Thyroid gland (tissue), 4 donors: ENCODE data around the gene NCS1.

ENCODE experiments used
- POLR2A ChIP-seq, 2 donors: fragments of 450-650 bp; IDR thresholded peaks; one replicate each; pipeline ENCODE4 v1.6.1; 2017; ENCODE audit warnings: antibody characterized with exemption in 2 of 2, mild to moderate bottlenecking in 2 of 2, moderate library complexity in 1 of 2
- TF ChIP-seq, protein P1 (sequence below), 6 experiments: fragments of 200-600 bp in 3 of 6; fragments of 450-650 bp in 3 of 6; sonication (generic) in 3 of 6; IDR thresholded peaks; one replicate each; pipeline ENCODE4 v1.5.1; 2016 to 2019; ENCODE audit warnings: antibody characterized with exemption in 6 of 6, mild to moderate bottlenecking in 2 of 6, inconsistent platforms in 1 of 6, moderate library complexity in 1 of 6

DNA sequence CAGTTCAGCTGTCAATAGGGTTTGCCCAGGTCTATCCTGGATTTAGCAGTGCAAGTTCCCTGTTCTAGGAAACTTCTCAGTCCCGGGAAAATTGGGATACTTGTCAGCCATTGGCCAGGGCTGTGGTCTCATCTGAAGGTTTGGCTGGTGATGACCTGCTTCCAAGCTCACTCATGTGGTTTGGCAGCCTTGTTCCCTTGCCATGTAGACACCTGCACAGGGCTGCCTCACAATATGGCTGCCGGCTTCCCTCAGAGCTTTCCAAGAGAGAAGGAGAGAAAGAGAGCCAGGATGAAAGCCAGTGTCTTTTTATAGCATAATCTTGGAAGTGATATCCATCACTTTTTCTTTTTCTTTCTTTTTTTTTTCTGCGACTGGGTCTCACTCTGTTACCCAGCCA lies 55.6 kb downstream of the NCS1 start:
- TF ChIP-seq POLR2A (IDR thresholded peaks at IDR 0.05) = no peak
- TF ChIP-seq, protein P1, sequence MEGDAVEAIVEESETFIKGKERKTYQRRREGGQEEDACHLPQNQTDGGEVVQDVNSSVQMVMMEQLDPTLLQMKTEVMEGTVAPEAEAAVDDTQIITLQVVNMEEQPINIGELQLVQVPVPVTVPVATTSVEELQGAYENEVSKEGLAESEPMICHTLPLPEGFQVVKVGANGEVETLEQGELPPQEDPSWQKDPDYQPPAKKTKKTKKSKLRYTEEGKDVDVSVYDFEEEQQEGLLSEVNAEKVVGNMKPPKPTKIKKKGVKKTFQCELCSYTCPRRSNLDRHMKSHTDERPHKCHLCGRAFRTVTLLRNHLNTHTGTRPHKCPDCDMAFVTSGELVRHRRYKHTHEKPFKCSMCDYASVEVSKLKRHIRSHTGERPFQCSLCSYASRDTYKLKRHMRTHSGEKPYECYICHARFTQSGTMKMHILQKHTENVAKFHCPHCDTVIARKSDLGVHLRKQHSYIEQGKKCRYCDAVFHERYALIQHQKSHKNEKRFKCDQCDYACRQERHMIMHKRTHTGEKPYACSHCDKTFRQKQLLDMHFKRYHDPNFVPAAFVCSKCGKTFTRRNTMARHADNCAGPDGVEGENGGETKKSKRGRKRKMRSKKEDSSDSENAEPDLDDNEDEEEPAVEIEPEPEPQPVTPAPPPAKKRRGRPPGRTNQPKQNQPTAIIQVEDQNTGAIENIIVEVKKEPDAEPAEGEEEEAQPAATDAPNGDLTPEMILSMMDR (IDR thresholded peaks at IDR 0.05) = no peak
